ENCODE measurements around the gene CIDEB. TPM values are rescaled to one million over a fixed set of nuclear protein-coding genes. Genes with fewer than 3 reads are reported as not detected.

CIDEB gene
- total RNA-seq, 1 donor from 2014 or later, result 1.1 TPM

DNA sequence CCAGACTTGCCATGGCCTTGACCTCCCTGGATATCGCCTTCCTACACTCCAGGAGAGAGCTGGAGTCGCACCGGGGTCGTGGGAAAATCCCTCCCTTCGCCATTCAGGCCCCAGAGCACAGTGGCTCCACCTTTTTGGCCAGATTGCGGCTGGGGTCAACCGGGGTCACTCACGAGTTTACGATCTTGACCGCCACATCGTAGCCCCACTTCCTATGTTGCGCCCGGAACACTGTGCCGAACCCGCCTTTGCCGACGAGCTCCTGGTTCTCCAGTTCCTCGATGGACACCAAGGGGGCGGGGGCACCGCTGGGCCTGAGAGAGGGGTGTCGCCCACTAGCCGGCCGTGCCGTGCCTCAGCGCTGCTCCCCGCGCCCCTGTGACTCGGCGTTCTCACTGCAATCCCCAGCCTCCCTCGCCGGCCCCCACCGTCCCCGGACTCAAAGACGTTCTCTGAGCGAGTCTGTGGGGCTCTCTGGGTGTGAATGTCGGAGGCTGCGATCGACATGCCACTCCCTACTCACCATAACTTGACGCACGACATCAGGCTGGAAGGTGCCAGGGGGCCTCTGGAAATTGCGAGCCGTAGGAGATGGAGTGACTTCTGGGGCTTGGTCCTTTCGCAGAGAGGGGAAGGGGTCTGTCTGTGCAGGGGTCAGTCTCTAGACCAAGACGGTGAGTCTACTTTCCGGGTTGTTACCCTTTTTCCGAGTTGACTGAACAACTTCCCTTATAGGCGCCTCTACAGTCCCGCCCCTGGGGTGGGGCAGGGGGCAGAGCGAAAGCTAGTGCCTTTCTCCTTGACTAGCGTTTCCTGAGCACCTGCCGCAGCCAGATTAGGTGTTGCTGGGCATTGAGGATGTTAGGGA lies 31.7 kb upstream of the CIDEB start, which contains the start of gene RIPK3:
Gene RIPK3, minus strand, starts transcription at position 708 of the 868 bp plus-strand sequence. Its CDS starts 165 bp downstream, at position 543.
- TF ChIP-seq, protein P1, sequence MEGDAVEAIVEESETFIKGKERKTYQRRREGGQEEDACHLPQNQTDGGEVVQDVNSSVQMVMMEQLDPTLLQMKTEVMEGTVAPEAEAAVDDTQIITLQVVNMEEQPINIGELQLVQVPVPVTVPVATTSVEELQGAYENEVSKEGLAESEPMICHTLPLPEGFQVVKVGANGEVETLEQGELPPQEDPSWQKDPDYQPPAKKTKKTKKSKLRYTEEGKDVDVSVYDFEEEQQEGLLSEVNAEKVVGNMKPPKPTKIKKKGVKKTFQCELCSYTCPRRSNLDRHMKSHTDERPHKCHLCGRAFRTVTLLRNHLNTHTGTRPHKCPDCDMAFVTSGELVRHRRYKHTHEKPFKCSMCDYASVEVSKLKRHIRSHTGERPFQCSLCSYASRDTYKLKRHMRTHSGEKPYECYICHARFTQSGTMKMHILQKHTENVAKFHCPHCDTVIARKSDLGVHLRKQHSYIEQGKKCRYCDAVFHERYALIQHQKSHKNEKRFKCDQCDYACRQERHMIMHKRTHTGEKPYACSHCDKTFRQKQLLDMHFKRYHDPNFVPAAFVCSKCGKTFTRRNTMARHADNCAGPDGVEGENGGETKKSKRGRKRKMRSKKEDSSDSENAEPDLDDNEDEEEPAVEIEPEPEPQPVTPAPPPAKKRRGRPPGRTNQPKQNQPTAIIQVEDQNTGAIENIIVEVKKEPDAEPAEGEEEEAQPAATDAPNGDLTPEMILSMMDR (IDR thresholded peaks at IDR 0.05; ENCODE audit: insufficient read depth, low read length, poor library complexity, severe bottlenecking), result no peak
- Histone ChIP-seq H3K4me3 (ENCODE audit: low read depth, low read length) (peak within 1 kb of the TSS; percentile 3), H3K36me3 (ENCODE audit: control insufficient read depth, insufficient read depth, low read length) (no peaks in the 10 kb centered on the region), H3K27me3 (ENCODE audit: control insufficient read depth, insufficient read depth, low read length) (peaks cover 34% of the 10 kb centered on the region)
- no peak for DNase-seq (ENCODE audit: low read depth)

GRCh38 chr14:24338843-24339242 lies 31.1 kb upstream of the CIDEB start:
- TF ChIP-seq, protein P1 (IDR thresholded peaks at IDR 0.05; ENCODE audit: insufficient read depth, low read length, poor library complexity, severe bottlenecking), result no peak
- H3K27me3 ChIP-seq (ENCODE audit: control insufficient read depth, insufficient read depth, low read length), result peaks cover 41% of the 10 kb centered on the region
- no peak for DNase-seq (ENCODE audit: low read depth)
- no peaks in the 10 kb centered on the region for H3K36me3 ChIP-seq (ENCODE audit: control insufficient read depth, insufficient read depth, low read length)
- H3K4me3 ChIP-seq (ENCODE audit: low read depth, low read length), result no peak overlapping the region

- H3K36me3 ChIP-seq (ENCODE audit: control insufficient read depth, insufficient read depth, low read length), result no peaks in the 10 kb centered on the region
- TF ChIP-seq, protein P1 (IDR thresholded peaks at IDR 0.05; ENCODE audit: insufficient read depth, low read length, poor library complexity, severe bottlenecking), result no peak
- H3K4me3 ChIP-seq (ENCODE audit: low read depth, low read length), result no peak overlapping the region
- no peak for DNase-seq (ENCODE audit: low read depth)
- H3K27me3 ChIP-seq (ENCODE audit: control insufficient read depth, insufficient read depth, low read length), result peaks cover 48% of the 10 kb centered on the region
Observed at GRCh38 chr14:24337824-24338175, 30.0 kb upstream of the CIDEB start.

- Histone ChIP-seq H3K4me3 (ENCODE audit: low read depth, low read length) (no peak overlapping the region), H3K27me3 (ENCODE audit: control insufficient read depth, insufficient read depth, low read length) (peaks cover 53% of the 10 kb centered on the region), H3K36me3 (ENCODE audit: control insufficient read depth, insufficient read depth, low read length) (no peaks in the 10 kb centered on the region)
- no peak for DNase-seq (ENCODE audit: low read depth)
- TF ChIP-seq, protein P1 (IDR thresholded peaks at IDR 0.05; ENCODE audit: insufficient read depth, low read length, poor library complexity, severe bottlenecking), result no peak
Observed at GRCh38 chr14:24337144-24337823, 29.5 kb upstream of the CIDEB start.

DNA sequence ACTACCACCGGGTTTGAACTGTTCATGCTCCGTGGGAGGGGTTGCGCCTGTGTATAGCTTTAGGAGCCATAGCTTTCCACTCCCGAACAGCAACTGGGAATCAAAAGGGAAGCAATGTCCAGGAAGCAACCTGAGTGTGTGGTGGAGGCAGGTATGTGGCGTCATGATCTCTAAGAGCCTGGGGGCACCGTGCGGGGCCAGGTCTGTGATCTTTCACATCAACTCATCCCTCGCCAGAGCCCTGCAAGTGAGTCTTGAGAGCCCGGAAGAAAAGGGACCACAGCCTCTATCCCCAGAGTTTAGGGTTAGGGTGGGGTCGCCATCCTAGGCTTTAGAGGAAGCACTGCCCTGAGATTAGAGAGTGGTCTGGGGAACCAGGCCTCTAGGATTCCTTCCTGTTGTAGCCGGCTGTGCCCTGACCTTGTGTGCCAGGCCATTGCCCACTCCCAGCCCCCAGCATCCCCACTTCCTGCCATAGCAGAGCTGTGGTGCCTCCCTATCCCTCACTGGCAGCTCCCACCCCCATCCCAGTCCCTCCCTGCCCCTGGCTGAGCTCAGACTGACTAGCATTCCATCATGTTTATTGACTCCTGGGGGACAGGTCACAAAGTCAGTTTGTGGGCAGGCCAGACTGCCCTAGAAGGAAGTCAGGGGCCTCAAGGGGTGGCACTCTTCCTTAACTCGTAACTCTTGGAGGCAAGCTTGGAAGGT lies 27.8 kb upstream of the CIDEB start:
- TF ChIP-seq, protein P1 (IDR thresholded peaks at IDR 0.05; ENCODE audit: insufficient read depth, low read length, poor library complexity, severe bottlenecking), result no peak
- H3K27me3 ChIP-seq (ENCODE audit: control insufficient read depth, insufficient read depth, low read length), result peaks cover 52% of the 10 kb centered on the region
- H3K4me3 ChIP-seq (ENCODE audit: low read depth, low read length), result no peak overlapping the region
- H3K36me3 ChIP-seq (ENCODE audit: control insufficient read depth, insufficient read depth, low read length), result no peaks in the 10 kb centered on the region
- DNase-seq (ENCODE audit: low read depth), result no peak
